ENCODE measurements around the gene TBCCD1. TPM values are rescaled to one million over a fixed set of nuclear protein-coding genes. Genes with fewer than 3 reads are reported as not detected.

The TBCCD1 gene
- polyA plus RNA-seq, 1 donor (not counting 4 experiments of a cell fraction or from before 2014, with no cell fraction given) = 15.8 TPM

DNA sequence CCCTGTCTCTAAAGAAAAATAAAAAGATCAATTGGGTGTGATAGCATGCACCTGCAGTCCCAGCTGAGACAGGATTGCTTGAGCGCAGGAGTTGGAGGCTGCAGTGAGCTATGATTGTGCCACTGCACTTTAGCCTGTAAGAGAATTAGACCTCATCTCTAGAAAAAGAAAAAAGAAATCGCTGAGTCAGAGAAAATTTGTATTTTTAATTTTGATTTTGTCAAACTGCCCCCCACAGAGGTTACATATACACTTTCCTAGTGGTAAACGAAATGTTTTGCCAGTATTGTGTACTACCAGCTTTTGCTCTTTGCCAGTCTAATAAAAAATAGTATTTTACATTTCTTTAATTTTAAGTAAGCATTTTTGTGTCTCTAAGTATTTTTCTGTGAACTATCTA is 17.6 kb downstream of the TBCCD1 start:
- Histone ChIP-seq H2AFZ (ENCODE audit: control insufficient read depth, low read length) (no peak overlapping the region), H3K79me2 (ENCODE audit: control insufficient read depth, insufficient read depth, low read length) (no peaks in the 10 kb centered on the region), H3K9me1 (ENCODE audit: control insufficient read depth, extremely low read depth, insufficient read depth, low read length) (no peaks in the 10 kb centered on the region), H3K4me2 (ENCODE audit: control insufficient read depth, extremely low read depth, insufficient read depth, low read depth, low read length) (no peak overlapping the region), H3K27me3 (ENCODE audit: control insufficient read depth, extremely low read depth, insufficient read depth, low read length) (no peaks in the 10 kb centered on the region), H3K9ac (ENCODE audit: control insufficient read depth, extremely low read depth, insufficient read depth, low read length) (no peak overlapping the region), H3K9me3 (ENCODE audit: control insufficient read depth, low read depth, low read length) (no peaks in the 10 kb centered on the region), H4K20me1 (ENCODE audit: control insufficient read depth, extremely low read depth, insufficient read depth, low read length) (no peaks in the 10 kb centered on the region), H3K27ac (ENCODE audit: control insufficient read depth, insufficient read depth, low read length) (no peak overlapping the region), H3K4me1 (ENCODE audit: control insufficient read depth, extremely low read depth, insufficient read depth, low read length) (no peaks in the 10 kb centered on the region), H3K36me3 (ENCODE audit: control insufficient read depth in 2 of 2, extremely low read depth in 1 of 2, insufficient read depth in 2 of 2, low read length in 2 of 2) (peaks cover 5 to 7% of the 10 kb centered on the region in 2 experiments), H3K4me3 (ENCODE audit: control insufficient read depth in 2 of 3, extremely low read depth in 1 of 3, insufficient read depth in 2 of 3, low read depth in 1 of 3, low read length in 3 of 3) (no peak overlapping the region)
- no peak for DNase-seq (ENCODE audit: low read depth, low spot score)
- FAIRE-seq = no peak
- TF ChIP-seq, protein P1, sequence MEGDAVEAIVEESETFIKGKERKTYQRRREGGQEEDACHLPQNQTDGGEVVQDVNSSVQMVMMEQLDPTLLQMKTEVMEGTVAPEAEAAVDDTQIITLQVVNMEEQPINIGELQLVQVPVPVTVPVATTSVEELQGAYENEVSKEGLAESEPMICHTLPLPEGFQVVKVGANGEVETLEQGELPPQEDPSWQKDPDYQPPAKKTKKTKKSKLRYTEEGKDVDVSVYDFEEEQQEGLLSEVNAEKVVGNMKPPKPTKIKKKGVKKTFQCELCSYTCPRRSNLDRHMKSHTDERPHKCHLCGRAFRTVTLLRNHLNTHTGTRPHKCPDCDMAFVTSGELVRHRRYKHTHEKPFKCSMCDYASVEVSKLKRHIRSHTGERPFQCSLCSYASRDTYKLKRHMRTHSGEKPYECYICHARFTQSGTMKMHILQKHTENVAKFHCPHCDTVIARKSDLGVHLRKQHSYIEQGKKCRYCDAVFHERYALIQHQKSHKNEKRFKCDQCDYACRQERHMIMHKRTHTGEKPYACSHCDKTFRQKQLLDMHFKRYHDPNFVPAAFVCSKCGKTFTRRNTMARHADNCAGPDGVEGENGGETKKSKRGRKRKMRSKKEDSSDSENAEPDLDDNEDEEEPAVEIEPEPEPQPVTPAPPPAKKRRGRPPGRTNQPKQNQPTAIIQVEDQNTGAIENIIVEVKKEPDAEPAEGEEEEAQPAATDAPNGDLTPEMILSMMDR (optimal IDR thresholded peaks at IDR 0.05 in 1 of 3, IDR thresholded peaks at IDR 0.05 in 1 of 3, conservative IDR thresholded peaks at IDR 0.05 in 1 of 3; ENCODE audit: extremely low read depth in 1 of 3, insufficient read depth in 2 of 3, low read length in 3 of 3) = no peak
- TF ChIP-seq EZH2 (IDR thresholded peaks at IDR 0.05; ENCODE audit: low read length) = no peak
- dilution Hi-C loops (cut with MboI; ENCODE audit: extremely low pct_ligation_motif_present, low sequenced_read_pairs) = no loop called here

DNA sequence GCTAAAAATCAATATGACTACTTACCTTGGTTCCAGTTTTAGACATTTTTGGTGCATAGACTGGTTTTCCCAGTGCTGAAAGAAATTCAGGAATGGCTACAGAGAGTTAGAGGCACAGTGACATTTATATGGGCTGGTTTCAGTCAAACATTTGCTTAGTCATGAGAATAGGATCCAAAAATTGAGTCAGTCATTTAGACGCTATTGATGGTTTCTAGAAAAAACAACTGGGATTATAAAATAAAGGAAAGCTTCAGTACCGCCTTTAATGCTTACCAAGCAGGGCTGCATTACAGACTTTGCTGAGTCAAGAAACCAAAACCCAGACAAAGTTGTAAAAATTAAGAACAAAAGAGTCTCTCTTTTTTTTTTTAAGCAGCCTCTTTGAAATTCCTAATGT is 22.9 kb downstream of the TBCCD1 start, which contains the start of gene CRYGS:
CRYGS (minus strand) TSS at position 100 of the 400 bp plus-strand sequence; CDS start at position 46, 54 bp downstream.
- no peaks in the 10 kb centered on the region for H4K20me1 ChIP-seq (ENCODE audit: control insufficient read depth, extremely low read depth, insufficient read depth, low read length)
- no peak for TF ChIP-seq EZH2 (IDR thresholded peaks at IDR 0.05; ENCODE audit: low read length)
- TF ChIP-seq, protein P1 (optimal IDR thresholded peaks at IDR 0.05 in 1 of 3, IDR thresholded peaks at IDR 0.05 in 1 of 3, conservative IDR thresholded peaks at IDR 0.05 in 1 of 3; ENCODE audit: extremely low read depth in 1 of 3, insufficient read depth in 2 of 3, low read length in 3 of 3) = no peak
- no peaks in the 10 kb centered on the region for H3K9me3 ChIP-seq (ENCODE audit: control insufficient read depth, low read depth, low read length)
- no peak within 1 kb of the TSS for H3K4me3 ChIP-seq (ENCODE audit: control insufficient read depth in 2 of 3, extremely low read depth in 1 of 3, insufficient read depth in 2 of 3, low read depth in 1 of 3, low read length in 3 of 3)
- H3K36me3 ChIP-seq (ENCODE audit: control insufficient read depth in 2 of 2, extremely low read depth in 1 of 2, insufficient read depth in 2 of 2, low read length in 2 of 2) = peaks cover 2 to 4% of the 10 kb centered on the region in 2 experiments
- no peaks in the 10 kb centered on the region for H3K79me2 ChIP-seq (ENCODE audit: control insufficient read depth, insufficient read depth, low read length)
- H3K27ac ChIP-seq (ENCODE audit: control insufficient read depth, insufficient read depth, low read length) = no peak within 1 kb of the TSS
- no peak within 1 kb of the TSS for H3K9ac ChIP-seq (ENCODE audit: control insufficient read depth, extremely low read depth, insufficient read depth, low read length)
- dilution Hi-C loops (cut with MboI; ENCODE audit: extremely low pct_ligation_motif_present, low sequenced_read_pairs) = no loop called here
- no peaks in the 10 kb centered on the region for H3K27me3 ChIP-seq (ENCODE audit: control insufficient read depth, extremely low read depth, insufficient read depth, low read length)
- FAIRE-seq (no peak), DNase-seq (ENCODE audit: low read depth, low spot score) (no peak)
- H3K9me1 ChIP-seq (ENCODE audit: control insufficient read depth, extremely low read depth, insufficient read depth, low read length) = no peaks in the 10 kb centered on the region
- H2AFZ ChIP-seq (ENCODE audit: control insufficient read depth, low read length) = no peak within 1 kb of the TSS
- H3K4me1 ChIP-seq (ENCODE audit: control insufficient read depth, extremely low read depth, insufficient read depth, low read length) = peaks cover 17% of the 10 kb centered on the region
- no peak within 1 kb of the TSS for H3K4me2 ChIP-seq (ENCODE audit: control insufficient read depth, extremely low read depth, insufficient read depth, low read depth, low read length)
